Measurements from ENCODE around the gene PLXNC1.

PLXNC1 gene

DNA sequence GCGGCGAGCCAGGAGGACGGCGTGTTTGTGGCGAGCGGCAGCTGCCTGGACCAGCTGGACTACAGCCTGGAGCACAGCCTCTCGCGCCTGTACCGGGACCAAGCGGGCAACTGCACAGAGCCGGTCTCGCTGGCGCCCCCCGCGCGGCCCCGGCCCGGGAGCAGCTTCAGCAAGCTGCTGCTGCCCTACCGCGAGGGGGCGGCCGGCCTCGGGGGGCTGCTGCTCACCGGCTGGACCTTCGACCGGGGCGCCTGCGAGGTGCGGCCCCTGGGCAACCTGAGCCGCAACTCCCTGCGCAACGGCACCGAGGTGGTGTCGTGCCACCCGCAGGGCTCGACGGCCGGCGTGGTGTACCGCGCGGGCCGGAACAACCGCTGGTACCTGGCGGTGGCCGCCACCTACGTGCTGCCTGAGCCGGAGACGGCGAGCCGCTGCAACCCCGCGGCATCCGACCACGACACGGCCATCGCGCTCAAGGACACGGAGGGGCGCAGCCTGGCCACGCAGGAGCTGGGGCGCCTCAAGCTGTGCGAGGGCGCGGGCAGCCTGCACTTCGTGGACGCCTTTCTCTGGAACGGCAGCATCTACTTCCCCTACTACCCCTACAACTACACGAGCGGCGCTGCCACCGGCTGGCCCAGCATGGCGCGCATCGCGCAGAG is 873 bp downstream of the PLXNC1 start:
- H3K9me2 ChIP-seq (replicated peaks; ENCODE audit: low read depth, low read length) = no peaks in the 10 kb centered on the region
- H3K4me3 ChIP-seq (ENCODE audit: low read length, poor library complexity, severe bottlenecking) = peak overlapping the region; percentile 80
- no peaks in the 10 kb centered on the region; the same call in 1 of the 2 replicates for H3F3A ChIP-seq (ENCODE audit: low read depth)
- H3K4me1 ChIP-seq (ENCODE audit: insufficient read depth, low read length, poor library complexity, severe bottlenecking) = peaks cover 58% of the 10 kb centered on the region
- H3K4me2 ChIP-seq (ENCODE audit: low read depth, low read length, poor library complexity, severe bottlenecking) = peak overlapping the region; percentile 89
- H4K20me1 ChIP-seq (ENCODE audit: insufficient read depth, low read length, poor library complexity, severe bottlenecking) = peaks cover 4% of the 10 kb centered on the region
- peaks cover 32% of the 10 kb centered on the region for H3K79me2 ChIP-seq (ENCODE audit: insufficient read depth, low read length)
- TF ChIP-seq EZH2phosphoT487 (IDR thresholded peaks at IDR 0.05; ENCODE audit: borderline replicate concordance) = no peak
- TF ChIP-seq, protein P1, sequence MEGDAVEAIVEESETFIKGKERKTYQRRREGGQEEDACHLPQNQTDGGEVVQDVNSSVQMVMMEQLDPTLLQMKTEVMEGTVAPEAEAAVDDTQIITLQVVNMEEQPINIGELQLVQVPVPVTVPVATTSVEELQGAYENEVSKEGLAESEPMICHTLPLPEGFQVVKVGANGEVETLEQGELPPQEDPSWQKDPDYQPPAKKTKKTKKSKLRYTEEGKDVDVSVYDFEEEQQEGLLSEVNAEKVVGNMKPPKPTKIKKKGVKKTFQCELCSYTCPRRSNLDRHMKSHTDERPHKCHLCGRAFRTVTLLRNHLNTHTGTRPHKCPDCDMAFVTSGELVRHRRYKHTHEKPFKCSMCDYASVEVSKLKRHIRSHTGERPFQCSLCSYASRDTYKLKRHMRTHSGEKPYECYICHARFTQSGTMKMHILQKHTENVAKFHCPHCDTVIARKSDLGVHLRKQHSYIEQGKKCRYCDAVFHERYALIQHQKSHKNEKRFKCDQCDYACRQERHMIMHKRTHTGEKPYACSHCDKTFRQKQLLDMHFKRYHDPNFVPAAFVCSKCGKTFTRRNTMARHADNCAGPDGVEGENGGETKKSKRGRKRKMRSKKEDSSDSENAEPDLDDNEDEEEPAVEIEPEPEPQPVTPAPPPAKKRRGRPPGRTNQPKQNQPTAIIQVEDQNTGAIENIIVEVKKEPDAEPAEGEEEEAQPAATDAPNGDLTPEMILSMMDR (conservative IDR thresholded peaks at IDR 0.05; ENCODE audit: low read length) = peak; percentile 66
- H3K36me3 ChIP-seq (ENCODE audit: insufficient read depth, low read length) = no peaks in the 10 kb centered on the region
- peak overlapping the region; percentile 74 for H2AFZ ChIP-seq (ENCODE audit: low read length)
- H3K27me3 ChIP-seq (ENCODE audit: insufficient read depth, low read length, poor library complexity, severe bottlenecking) = no peaks in the 10 kb centered on the region
- no peaks in the 10 kb centered on the region for H3K9me3 ChIP-seq (ENCODE audit: insufficient read depth, low read depth, low read length)
- H3K9ac ChIP-seq (ENCODE audit: low read depth, low read length, poor library complexity, severe bottlenecking) = peak overlapping the region; percentile 69

DNA sequence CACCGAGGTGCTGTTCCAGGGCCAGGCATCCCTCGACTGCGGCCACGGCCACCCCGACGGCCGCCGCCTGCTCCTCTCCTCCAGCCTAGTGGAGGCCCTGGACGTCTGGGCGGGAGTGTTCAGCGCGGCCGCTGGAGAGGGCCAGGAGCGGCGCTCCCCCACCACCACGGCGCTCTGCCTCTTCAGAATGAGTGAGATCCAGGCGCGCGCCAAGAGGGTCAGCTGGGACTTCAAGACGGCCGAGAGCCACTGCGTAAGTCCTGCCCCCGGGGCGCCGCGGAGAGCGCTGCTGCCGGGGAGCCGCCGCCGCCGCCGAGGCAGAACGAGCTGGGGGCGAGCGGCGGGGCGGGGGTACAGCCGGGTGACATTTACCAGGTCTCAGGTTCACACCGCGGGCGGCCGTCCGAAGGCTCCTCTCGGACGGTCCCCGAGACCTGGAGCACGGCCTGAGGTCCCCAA is 1.4 kb downstream of the PLXNC1 start:
- Histone ChIP-seq H3K9me2 (replicated peaks; ENCODE audit: low read depth, low read length) (no peaks in the 10 kb centered on the region), H3K4me2 (ENCODE audit: low read depth, low read length, poor library complexity, severe bottlenecking) (peak overlapping the region; percentile 89), H3F3A (ENCODE audit: low read depth) (no peaks in the 10 kb centered on the region; the same call in 1 of the 2 replicates), H4K20me1 (ENCODE audit: insufficient read depth, low read length, poor library complexity, severe bottlenecking) (peaks cover 4% of the 10 kb centered on the region), H3K4me3 (ENCODE audit: low read length, poor library complexity, severe bottlenecking) (peak overlapping the region; percentile 80), H3K79me2 (ENCODE audit: insufficient read depth, low read length) (peaks cover 38% of the 10 kb centered on the region), H3K36me3 (ENCODE audit: insufficient read depth, low read length) (no peaks in the 10 kb centered on the region), H3K9ac (ENCODE audit: low read depth, low read length, poor library complexity, severe bottlenecking) (peak overlapping the region; percentile 69), H3K4me1 (ENCODE audit: insufficient read depth, low read length, poor library complexity, severe bottlenecking) (peaks cover 53% of the 10 kb centered on the region), H3K27me3 (ENCODE audit: insufficient read depth, low read length, poor library complexity, severe bottlenecking) (no peaks in the 10 kb centered on the region), H2AFZ (ENCODE audit: low read length) (peak overlapping the region; percentile 74), H3K9me3 (ENCODE audit: insufficient read depth, low read depth, low read length) (no peaks in the 10 kb centered on the region)
- TF ChIP-seq, protein P1 (conservative IDR thresholded peaks at IDR 0.05; ENCODE audit: low read length) = no peak; the same call in 1 of the 2 replicates
- no peak for TF ChIP-seq EZH2phosphoT487 (IDR thresholded peaks at IDR 0.05; ENCODE audit: borderline replicate concordance)

DNA sequence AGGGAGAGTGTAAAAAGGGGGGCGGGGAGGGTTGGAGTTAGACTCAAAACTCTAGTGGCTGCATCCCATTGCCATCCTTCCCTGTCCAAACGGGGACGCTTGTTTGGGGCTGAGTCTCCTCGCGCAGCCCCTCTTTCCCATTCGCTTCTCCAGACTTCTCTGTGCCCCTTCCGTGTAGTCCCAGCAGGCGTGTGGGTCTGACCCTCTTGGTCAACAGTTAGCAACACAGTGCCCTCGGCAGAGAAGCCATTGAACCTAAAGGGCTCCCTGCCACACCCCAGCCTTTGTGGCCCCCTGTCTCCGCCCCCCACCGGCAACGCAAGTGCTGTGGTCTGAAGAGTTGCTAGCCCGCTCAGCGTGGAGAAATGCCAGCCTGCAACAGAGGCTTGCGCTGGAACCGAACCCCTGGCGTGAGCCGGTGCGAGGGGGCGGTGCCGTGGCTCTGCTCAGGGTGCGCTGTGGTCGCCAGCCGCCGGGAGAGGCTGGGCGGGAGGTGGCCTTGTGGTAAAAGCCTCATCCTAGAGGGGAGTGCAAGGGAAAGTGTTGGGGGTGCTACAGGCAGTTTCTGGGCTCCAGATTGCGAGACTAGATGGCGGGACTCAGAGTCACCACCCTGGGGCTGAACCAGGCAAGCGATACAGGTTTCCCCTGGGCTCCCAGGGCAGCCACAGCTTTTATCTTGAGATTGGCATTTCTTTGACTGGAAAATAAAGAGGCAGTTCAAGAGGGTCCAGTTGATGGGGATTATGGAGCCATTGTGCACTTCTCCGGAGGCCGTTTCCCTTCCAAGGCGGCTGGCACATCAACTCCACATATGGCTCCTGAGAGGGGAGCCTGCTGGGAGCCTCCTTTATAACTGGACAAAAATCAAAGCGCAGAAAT is 2.1 kb downstream of the PLXNC1 start:
- H3K4me2 ChIP-seq (ENCODE audit: low read depth, low read length, poor library complexity, severe bottlenecking) = peak overlapping the region; percentile 89
- peaks cover 41% of the 10 kb centered on the region for H3K79me2 ChIP-seq (ENCODE audit: insufficient read depth, low read length)
- no peaks in the 10 kb centered on the region for H3K9me3 ChIP-seq (ENCODE audit: insufficient read depth, low read depth, low read length)
- H3K4me1 ChIP-seq (ENCODE audit: insufficient read depth, low read length, poor library complexity, severe bottlenecking) = peaks cover 46% of the 10 kb centered on the region
- peak overlapping the region; percentile 80 for H3K4me3 ChIP-seq (ENCODE audit: low read length, poor library complexity, severe bottlenecking)
- no peaks in the 10 kb centered on the region for H3K27me3 ChIP-seq (ENCODE audit: insufficient read depth, low read length, poor library complexity, severe bottlenecking)
- H4K20me1 ChIP-seq (ENCODE audit: insufficient read depth, low read length, poor library complexity, severe bottlenecking) = peaks cover 4% of the 10 kb centered on the region
- no peaks in the 10 kb centered on the region for H3K9me2 ChIP-seq (replicated peaks; ENCODE audit: low read depth, low read length)
- H2AFZ ChIP-seq (ENCODE audit: low read length) = peak overlapping the region; percentile 74
- H3K36me3 ChIP-seq (ENCODE audit: insufficient read depth, low read length) = no peaks in the 10 kb centered on the region
- TF ChIP-seq, protein P1 (conservative IDR thresholded peaks at IDR 0.05; ENCODE audit: low read length) = no peak
- no peak for TF ChIP-seq EZH2phosphoT487 (IDR thresholded peaks at IDR 0.05; ENCODE audit: borderline replicate concordance)
- H3K9ac ChIP-seq (ENCODE audit: low read depth, low read length, poor library complexity, severe bottlenecking) = peak overlapping the region; percentile 69
- H3F3A ChIP-seq (ENCODE audit: low read depth) = no peaks in the 10 kb centered on the region; the same call in 1 of the 2 replicates

Measured in Loucy (cell line).